ENCODE measurements around the gene DDR2. TPM values are rescaled to one million over a fixed set of nuclear protein-coding genes. Genes with fewer than 3 reads are reported as not detected.

The DDR2 gene
- total RNA-seq, 2 experiments from 2014 or later: 0.22 to 0.42 TPM

DNA sequence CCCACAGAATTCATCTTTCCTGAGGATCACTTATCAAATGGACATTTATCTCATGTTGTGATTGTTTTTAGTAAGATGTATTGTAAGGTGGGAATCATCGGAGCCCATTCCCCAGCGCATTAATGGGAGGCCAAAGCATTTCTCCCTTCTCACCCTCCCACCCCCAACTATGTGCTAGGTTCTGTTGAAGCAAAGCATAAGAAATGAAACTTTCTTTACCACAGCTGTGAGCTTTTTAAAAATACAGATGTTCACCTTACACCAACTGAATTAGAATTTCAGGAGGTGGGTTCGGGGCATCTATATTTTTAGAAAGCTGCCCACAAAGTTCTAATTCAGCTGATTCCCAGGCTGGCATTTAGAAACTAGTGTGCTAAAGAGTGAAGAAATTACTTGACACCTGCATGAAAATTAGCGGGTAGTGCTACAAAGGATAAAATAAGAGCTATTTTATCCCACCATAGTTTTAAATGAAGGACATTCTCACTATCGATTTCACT is 44.5 kb upstream of the DDR2 start:
- H3K9me3 Mint-ChIP-seq: no peaks in the 10 kb centered on the region
- no peaks in the 10 kb centered on the region for H3K9me3 ChIP-seq (ENCODE audit: control insufficient read depth in 1 of 2, insufficient read depth in 1 of 2, low read length in 2 of 2)
- peaks cover 18% of the 10 kb centered on the region for H3K36me3 ChIP-seq (ENCODE audit: insufficient read depth, low read length)
- CTCF ChIA-PET: no interaction called here
- H3K36me3 Mint-ChIP-seq (ENCODE audit: low read depth): peaks cover 69% of the 10 kb centered on the region
- H3K4me1 ChIP-seq (ENCODE audit: insufficient read depth, low read length): no peaks in the 10 kb centered on the region
- ATAC-seq (ENCODE audit: poor library complexity) (no peak), DNase-seq (no peak)
- no peak overlapping the region for H3K27ac ChIP-seq (ENCODE audit: low read depth in 1 of 2, low read length in 2 of 2)
- POLR2A ChIA-PET: no interaction called here
- no peaks in the 10 kb centered on the region for H3K4me1 Mint-ChIP-seq (ENCODE audit: low read depth)
- TF ChIP-seq, protein P1, sequence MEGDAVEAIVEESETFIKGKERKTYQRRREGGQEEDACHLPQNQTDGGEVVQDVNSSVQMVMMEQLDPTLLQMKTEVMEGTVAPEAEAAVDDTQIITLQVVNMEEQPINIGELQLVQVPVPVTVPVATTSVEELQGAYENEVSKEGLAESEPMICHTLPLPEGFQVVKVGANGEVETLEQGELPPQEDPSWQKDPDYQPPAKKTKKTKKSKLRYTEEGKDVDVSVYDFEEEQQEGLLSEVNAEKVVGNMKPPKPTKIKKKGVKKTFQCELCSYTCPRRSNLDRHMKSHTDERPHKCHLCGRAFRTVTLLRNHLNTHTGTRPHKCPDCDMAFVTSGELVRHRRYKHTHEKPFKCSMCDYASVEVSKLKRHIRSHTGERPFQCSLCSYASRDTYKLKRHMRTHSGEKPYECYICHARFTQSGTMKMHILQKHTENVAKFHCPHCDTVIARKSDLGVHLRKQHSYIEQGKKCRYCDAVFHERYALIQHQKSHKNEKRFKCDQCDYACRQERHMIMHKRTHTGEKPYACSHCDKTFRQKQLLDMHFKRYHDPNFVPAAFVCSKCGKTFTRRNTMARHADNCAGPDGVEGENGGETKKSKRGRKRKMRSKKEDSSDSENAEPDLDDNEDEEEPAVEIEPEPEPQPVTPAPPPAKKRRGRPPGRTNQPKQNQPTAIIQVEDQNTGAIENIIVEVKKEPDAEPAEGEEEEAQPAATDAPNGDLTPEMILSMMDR (IDR thresholded peaks at IDR 0.05): no peak
- H3K27ac Mint-ChIP-seq: no peak overlapping the region
- H3K4me3 ChIP-seq (ENCODE audit: low read length): no peak overlapping the region
- H3K27me3 ChIP-seq (ENCODE audit: control insufficient read depth in 1 of 2, insufficient read depth in 2 of 2, low read length in 2 of 2): no peaks in the 10 kb centered on the region
- no peaks in the 10 kb centered on the region for H3K27me3 Mint-ChIP-seq
- no peak overlapping the region for H3K4me3 Mint-ChIP-seq
- intact Hi-C loops (cut with DNase I, micrococcal nuclease): no loop called here

DNA sequence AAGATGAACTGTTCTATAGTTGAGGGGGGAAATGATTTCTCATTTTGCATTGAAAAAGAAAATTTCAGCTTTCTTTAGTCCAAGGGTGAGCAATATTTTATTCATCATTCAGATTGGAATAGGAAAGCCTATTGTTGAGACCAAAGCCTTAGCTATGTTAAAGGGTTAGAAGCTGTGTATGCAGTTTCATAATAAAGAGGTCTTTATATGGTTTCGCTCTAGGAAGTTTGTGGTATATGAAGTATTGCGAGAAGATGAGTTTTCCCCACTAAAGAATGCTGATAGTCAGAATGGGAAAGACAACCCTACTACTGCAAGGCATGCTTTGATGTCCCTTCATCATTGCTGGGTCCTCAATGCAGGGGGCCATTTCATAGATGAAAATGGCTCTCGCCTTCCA is 42.2 kb upstream of the DDR2 start:
- Histone ChIP-seq H3K4me1 (ENCODE audit: insufficient read depth, low read length) (no peaks in the 10 kb centered on the region), H3K9me3 (ENCODE audit: control insufficient read depth in 1 of 2, insufficient read depth in 1 of 2, low read length in 2 of 2) (no peaks in the 10 kb centered on the region), H3K27ac (ENCODE audit: low read depth in 1 of 2, low read length in 2 of 2) (no peak overlapping the region), H3K27me3 (ENCODE audit: control insufficient read depth in 1 of 2, insufficient read depth in 2 of 2, low read length in 2 of 2) (no peaks in the 10 kb centered on the region), H3K4me3 (ENCODE audit: low read length) (no peak overlapping the region), H3K36me3 (ENCODE audit: insufficient read depth, low read length) (peaks cover 20% of the 10 kb centered on the region)
- Mint-ChIP-seq H3K36me3 (ENCODE audit: low read depth) (peaks cover 74% of the 10 kb centered on the region), H3K4me1 (ENCODE audit: low read depth) (no peaks in the 10 kb centered on the region), H3K4me3 (no peak overlapping the region), H3K27me3 (no peaks in the 10 kb centered on the region), H3K9me3 (no peaks in the 10 kb centered on the region), H3K27ac (no peak overlapping the region)
- ATAC-seq (ENCODE audit: poor library complexity): no peak
- intact Hi-C loops (cut with DNase I, micrococcal nuclease): no loop called here
- DNase-seq: no peak
- TF ChIP-seq, protein P1 (IDR thresholded peaks at IDR 0.05): no peak
- ChIA-PET CTCF (interaction anchor here (1.1 kb wide), 1 partner anchor 15 kb away, joined by 4 read pairs; no protein-coding TSS in a partner anchor), POLR2A (no interaction called here)

DNA sequence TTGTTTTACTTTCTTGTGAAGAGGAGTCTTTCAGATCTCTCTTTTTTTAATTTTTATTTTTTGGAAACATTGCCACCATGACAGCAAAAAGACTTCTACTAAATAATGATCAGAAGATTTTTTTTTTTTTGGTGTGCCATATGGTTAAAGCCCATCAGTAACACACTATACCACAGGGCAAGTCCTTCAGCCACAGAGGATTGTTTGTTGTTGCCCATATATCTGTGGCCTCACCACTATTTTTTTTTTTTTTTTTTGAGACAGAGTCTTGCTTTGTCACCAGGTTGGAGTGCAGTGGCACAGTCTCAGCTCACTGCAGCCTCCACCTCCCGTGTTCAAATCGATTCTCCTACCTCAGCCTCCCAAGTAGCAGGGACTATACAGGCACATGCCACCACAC is 41.6 kb upstream of the DDR2 start:
- no peaks in the 10 kb centered on the region for H3K4me1 ChIP-seq (ENCODE audit: insufficient read depth, low read length)
- ChIA-PET POLR2A (no interaction called here), CTCF (no interaction called here)
- no peaks in the 10 kb centered on the region for H3K4me1 Mint-ChIP-seq (ENCODE audit: low read depth)
- no peak overlapping the region for H3K27ac ChIP-seq (ENCODE audit: low read depth in 1 of 2, low read length in 2 of 2)
- TF ChIP-seq, protein P1 (IDR thresholded peaks at IDR 0.05): no peak
- no peak for DNase-seq
- H3K9me3 Mint-ChIP-seq: no peaks in the 10 kb centered on the region
- H3K36me3 ChIP-seq (ENCODE audit: insufficient read depth, low read length): peaks cover 20% of the 10 kb centered on the region
- H3K4me3 Mint-ChIP-seq: no peak overlapping the region
- intact Hi-C loops (cut with DNase I, micrococcal nuclease): no loop called here
- peaks cover 75% of the 10 kb centered on the region for H3K36me3 Mint-ChIP-seq (ENCODE audit: low read depth)
- no peaks in the 10 kb centered on the region for H3K27me3 Mint-ChIP-seq
- H3K27ac Mint-ChIP-seq: no peak overlapping the region
- no peak overlapping the region for H3K4me3 ChIP-seq (ENCODE audit: low read length)
- H3K27me3 ChIP-seq (ENCODE audit: control insufficient read depth in 1 of 2, insufficient read depth in 2 of 2, low read length in 2 of 2): no peaks in the 10 kb centered on the region
- H3K9me3 ChIP-seq (ENCODE audit: control insufficient read depth in 1 of 2, insufficient read depth in 1 of 2, low read length in 2 of 2): no peaks in the 10 kb centered on the region
- ATAC-seq (ENCODE audit: poor library complexity): no peak

Measured in CD4-positive, alpha-beta T cell (primary cell).